Measurements from ENCODE around the gene ISG20L2.

GRCh38 chr1:156717351-156717750 is 11.2 kb downstream of the ISG20L2 start:
- TF ChIP-seq EP300 (IDR thresholded peaks at IDR 0.05) = no peak
- TF ChIP-seq RCOR1 (IDR thresholded peaks at IDR 0.05; ENCODE audit: low read depth, low read length) = no peak
- no peak for TF ChIP-seq FOSL2 (IDR thresholded peaks at IDR 0.05)
- no peak for TF ChIP-seq FOSL2 (CRISPR knock-in tag; IDR thresholded peaks at IDR 0.05)

All from A549 (cell line).